Thyroid gland (tissue), 4 donors: ENCODE measurements around the gene ALDOC. TPM values are rescaled to one million over a fixed set of nuclear protein-coding genes. Genes with fewer than 3 reads are reported as not detected.

ENCODE experiments used
- DNase-seq, 2 donors: peaks; one replicate each; pipeline ENCODE4 v3.0.0-alpha.2; 2019
- H3K27ac ChIP-seq, 3 donors: fragments of 200-600 bp; sonication (generic); 1 replicate in 2 of 3; 2 replicates in 1 of 3; pipeline ENCODE4 v1.5.1; 2016 to 2019; ENCODE audit warnings: mild to moderate bottlenecking in 1 of 3, moderate library complexity in 1 of 3
- H3K27me3 ChIP-seq: fragments of 200-600 bp; sonication (generic); one replicate; pipeline ENCODE4 v1.5.1; 2019
- H3K36me3 ChIP-seq, 2 donors: fragments of 200-600 bp; sonication (generic); one replicate each; pipeline ENCODE4 v1.5.1; 2016 to 2019
- H3K4me1 ChIP-seq, 2 donors: fragments of 200-600 bp; sonication (generic); one replicate each; pipeline ENCODE4 v1.5.1; 2017 to 2019
- H3K4me3 ChIP-seq, 3 donors: fragments of 200-600 bp; sonication (generic); replicated peaks in 1 of 3; 1 replicate in 2 of 3; 2 replicates in 1 of 3; pipeline ENCODE4 v1.5.1; 2016; ENCODE audit warnings: mild to moderate bottlenecking in 1 of 3
- H3K9me3 ChIP-seq: fragments of 200-600 bp; sonication (generic); one replicate; pipeline ENCODE4 v1.5.1; 2017
- CTCF ChIP-seq, 6 experiments: fragments of 200-600 bp in 3 of 6; fragments of 450-650 bp in 3 of 6; sonication (generic) in 3 of 6; IDR thresholded peaks; one replicate each; pipeline ENCODE4 v1.5.1; 2016 to 2019; ENCODE audit warnings: antibody characterized with exemption in 6 of 6, mild to moderate bottlenecking in 2 of 6, inconsistent platforms in 1 of 6, moderate library complexity in 1 of 6
- POLR2A ChIP-seq, 2 donors: fragments of 450-650 bp; IDR thresholded peaks; one replicate each; pipeline ENCODE4 v1.6.1; 2017; ENCODE audit warnings: antibody characterized with exemption in 2 of 2, mild to moderate bottlenecking in 2 of 2, moderate library complexity in 1 of 2
- WGBS, 2 donors: methylation state at CpG; one replicate each; pipeline ENCODE4 v1.1.5; 2017; 5-methylcytosine and 5-hydroxymethylcytosine counted together
- intact Hi-C: fragments of 100-400 bp; cut with DNase I; formaldehyde crosslinking; loops from one replicate; pipeline ENCODE4 v1.15.1; 2023
- total RNA-seq, 4 donors: library from RNA; depleted of rRNA; stranded (reverse); fragments of >200 nt; gene quantifications; one replicate each; pipeline ENCODE4 v1.2.3, GENCODE V29; 2016

ALDOC gene
- total RNA-seq, 4 donors from 2014 or later, result 6.0 to 13.1 (median 8.7) TPM

- TF ChIP-seq CTCF (IDR thresholded peaks at IDR 0.05) (no peak), POLR2A (IDR thresholded peaks at IDR 0.05) (no peak)
- no peaks in the 10 kb centered on the region for H3K9me3 ChIP-seq
- H3K4me1 ChIP-seq, result peaks cover 0 to 7% of the 10 kb centered on the region in 2 donors
- no peak for DNase-seq
- H3K4me3 ChIP-seq, result no peak overlapping the region
- no peaks in the 10 kb centered on the region for H3K36me3 ChIP-seq
- H3K27me3 ChIP-seq, result no peaks in the 10 kb centered on the region
- intact Hi-C loops, result no loop called here
- 93 to 95% methylated on average over 5 to 11 of the region's 11 CpGs for WGBS, 2 donors
- no peak overlapping the region for H3K27ac ChIP-seq
Measured at GRCh38 chr17:28534740-28535375, 41.8 kb downstream of the ALDOC start.

GRCh38 chr17:28533091-28533807 lies 43.4 kb downstream of the ALDOC start:
- TF ChIP-seq POLR2A (IDR thresholded peaks at IDR 0.05), result no peak
- no peak for TF ChIP-seq CTCF (IDR thresholded peaks at IDR 0.05)
- DNase-seq, result peak; percentile 43 to 46
- Histone ChIP-seq H3K4me3 (no peak overlapping the region), H3K36me3 (no peaks in the 10 kb centered on the region), H3K9me3 (no peaks in the 10 kb centered on the region), H3K27ac (no peak overlapping the region), H3K4me1 (peaks cover 0 to 8% of the 10 kb centered on the region in 2 donors), H3K27me3 (no peaks in the 10 kb centered on the region)
- intact Hi-C loops, result no loop called here
- WGBS, 2 donors, result 68 to 80% methylated on average over 13 to 16 of the region's 16 CpGs

- H3K27me3 ChIP-seq, result no peaks in the 10 kb centered on the region
- H3K9me3 ChIP-seq, result no peaks in the 10 kb centered on the region
- 74 to 81% methylated on average over 3 to 7 of the region's 7 CpGs for WGBS, 2 donors
- TF ChIP-seq POLR2A (IDR thresholded peaks at IDR 0.05), result no peak
- no peak for TF ChIP-seq CTCF (IDR thresholded peaks at IDR 0.05)
- peaks cover 7 to 18% of the 10 kb centered on the region in 2 donors for H3K4me1 ChIP-seq
- H3K27ac ChIP-seq, result no peak overlapping the region
- no peak for DNase-seq
- intact Hi-C loops, result no loop called here
- no peaks in the 10 kb centered on the region for H3K36me3 ChIP-seq
- H3K4me3 ChIP-seq, result no peak overlapping the region
Measured at GRCh38 chr17:28532050-28532960, 44.4 kb downstream of the ALDOC start.

GRCh38 chr17:28530926-28531325 lies 45.8 kb downstream of the ALDOC start:
- 74 to 76% methylated on average over 7 of the region's 7 CpGs for WGBS, 2 donors
- intact Hi-C loops, result no loop called here
- H3K36me3 ChIP-seq, result no peaks in the 10 kb centered on the region
- no peak overlapping the region for H3K27ac ChIP-seq
- no peaks in the 10 kb centered on the region for H3K27me3 ChIP-seq
- peaks cover 8 to 26% of the 10 kb centered on the region in 2 donors for H3K4me1 ChIP-seq
- TF ChIP-seq POLR2A (IDR thresholded peaks at IDR 0.05), result no peak
- no peak for TF ChIP-seq CTCF (IDR thresholded peaks at IDR 0.05)
- no peak overlapping the region for H3K4me3 ChIP-seq
- no peak for DNase-seq
- no peaks in the 10 kb centered on the region for H3K9me3 ChIP-seq
